NOMO-1 treated with dmso at 0.1 percent for 144 hours (cell line): Measurements from ENCODE around the gene ARHGEF6.

Experiments
- DNase-seq: peaks from one replicate; lab custom pipeline; 2025; ENCODE audit not compliant: unreplicated experiment; lab: John Stamatoyannopoulos, UW

The ARHGEF6 gene

DNA sequence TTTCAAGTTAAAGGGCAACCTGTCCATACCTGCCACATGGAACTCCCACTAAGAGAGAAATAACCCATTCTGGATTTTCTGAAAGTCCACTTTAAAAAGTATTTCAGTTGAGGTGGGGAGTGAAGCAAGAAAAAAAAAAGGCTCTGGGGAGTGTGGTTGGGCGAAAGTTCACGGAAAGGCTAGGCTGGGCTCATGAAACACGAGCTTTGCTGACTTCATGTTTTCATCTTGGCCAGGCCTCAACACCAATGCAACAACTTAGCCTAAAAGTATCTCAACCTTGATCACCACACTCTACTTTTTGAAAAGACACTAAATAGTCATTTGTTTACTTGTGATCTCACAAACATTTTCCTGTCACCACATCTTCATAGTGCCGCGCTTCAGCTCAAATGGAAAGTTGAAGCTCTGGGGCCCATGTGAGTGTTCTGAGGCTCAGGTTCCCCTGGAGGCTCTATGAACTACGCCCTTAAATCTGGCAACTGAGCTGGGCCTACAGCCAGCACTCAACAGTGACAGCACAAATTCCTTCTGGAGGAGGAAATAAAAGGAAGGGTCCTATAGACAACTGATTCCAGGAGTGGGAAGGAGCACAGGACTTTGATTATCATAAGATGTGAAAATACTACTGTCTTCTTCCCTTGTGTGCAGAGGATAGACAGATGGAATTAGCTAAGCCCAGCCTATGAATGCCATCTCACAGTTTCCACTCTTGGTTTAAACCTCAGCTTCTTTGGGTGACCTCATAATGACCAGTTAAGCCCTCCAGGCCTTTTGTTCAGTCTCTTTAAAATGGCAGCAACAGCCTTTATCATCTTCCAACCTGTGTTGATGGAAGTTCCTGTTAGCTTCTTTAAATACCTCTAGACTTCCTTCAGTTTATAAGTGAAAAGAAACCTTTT lies 127.7 kb downstream of the ARHGEF6 start:
- no peak for DNase-seq

DNA sequence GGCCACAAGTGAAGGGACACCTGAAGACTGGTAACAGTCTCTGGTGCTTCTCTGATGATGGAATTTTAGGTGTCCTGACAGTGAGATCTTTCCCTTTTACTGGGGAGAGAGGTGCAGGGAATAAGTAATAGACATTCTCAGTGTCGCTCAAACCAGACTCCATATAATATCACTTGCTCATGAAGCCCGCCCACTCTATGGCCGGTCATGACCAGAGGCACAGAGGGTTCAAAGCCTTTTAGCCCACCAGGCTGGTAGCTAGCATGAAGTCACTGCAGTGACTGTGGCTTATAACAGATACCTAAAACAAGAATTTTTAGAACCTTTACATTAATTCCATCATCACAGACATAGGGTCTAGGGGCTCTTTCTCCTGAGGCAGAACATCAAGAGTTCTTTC lies 129.9 kb downstream of the ARHGEF6 start:
- no peak for DNase-seq

DNA sequence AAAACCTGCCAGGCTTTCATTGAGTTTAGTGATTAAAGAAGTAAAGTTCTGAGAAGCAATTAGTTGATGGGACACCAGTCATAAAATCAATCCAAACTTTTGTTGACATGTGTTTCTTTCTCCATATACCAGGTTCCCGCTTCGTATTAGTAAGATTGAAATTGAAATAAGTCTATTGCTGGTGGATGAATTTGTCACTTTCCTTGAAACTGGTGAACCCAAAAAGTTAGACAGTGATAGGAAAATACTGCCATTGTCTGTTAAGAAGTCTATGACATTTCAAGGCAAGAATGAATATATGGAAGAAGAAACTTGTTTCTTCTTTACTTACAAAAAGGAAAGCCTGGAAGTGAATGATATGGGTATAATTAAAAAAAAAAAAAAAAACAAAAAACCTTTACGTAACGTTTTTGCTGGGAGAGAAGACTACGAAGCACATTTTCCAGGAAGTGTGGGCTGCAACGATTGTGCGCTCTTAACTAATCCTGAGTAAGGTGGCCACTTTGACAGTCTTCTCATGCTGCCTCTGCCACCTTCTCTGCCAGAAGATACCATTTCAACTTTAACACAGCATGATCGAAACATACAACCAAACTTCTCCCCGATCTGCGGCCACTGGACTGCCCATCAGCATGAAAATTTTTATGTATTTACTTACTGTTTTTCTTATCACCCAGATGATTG lies 132.9 kb downstream of the ARHGEF6 start, which contains the start of gene CD40LG:
CD40LG (plus strand) TSS at position 482 of the 684 bp plus-strand sequence; CDS start at position 573, 91 bp downstream.
- no peak for DNase-seq

DNA sequence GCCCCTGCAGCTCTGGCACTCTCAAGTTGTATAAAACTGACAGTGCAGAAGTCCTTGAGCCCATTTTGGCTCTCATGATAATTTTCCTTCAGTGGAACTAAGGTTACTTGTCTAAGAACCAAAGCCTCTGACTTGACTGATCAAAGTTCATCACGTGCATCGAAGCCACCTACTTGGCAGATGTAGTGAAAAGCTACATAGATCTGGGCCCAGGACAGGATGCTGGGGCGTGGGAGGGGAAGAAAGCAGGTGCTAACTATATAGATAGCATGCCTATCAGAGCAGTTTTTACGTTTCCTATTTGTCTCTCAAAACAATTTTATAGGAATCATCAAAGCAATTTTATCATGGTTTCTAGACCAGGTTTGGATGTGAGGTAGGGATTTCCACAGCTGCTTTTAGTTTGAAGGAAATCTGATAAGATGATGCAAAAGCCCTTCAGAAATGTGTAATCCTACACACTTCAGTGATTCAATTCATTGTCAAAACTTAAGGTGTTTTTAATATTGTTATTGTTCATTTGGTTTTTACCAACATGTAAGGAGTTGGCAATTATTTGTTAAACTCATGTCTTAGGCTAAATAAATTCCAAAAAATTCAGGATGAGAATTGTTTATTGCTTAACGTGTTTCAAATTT lies 134.0 kb downstream of the ARHGEF6 start:
- DNase-seq: no peak

DNA sequence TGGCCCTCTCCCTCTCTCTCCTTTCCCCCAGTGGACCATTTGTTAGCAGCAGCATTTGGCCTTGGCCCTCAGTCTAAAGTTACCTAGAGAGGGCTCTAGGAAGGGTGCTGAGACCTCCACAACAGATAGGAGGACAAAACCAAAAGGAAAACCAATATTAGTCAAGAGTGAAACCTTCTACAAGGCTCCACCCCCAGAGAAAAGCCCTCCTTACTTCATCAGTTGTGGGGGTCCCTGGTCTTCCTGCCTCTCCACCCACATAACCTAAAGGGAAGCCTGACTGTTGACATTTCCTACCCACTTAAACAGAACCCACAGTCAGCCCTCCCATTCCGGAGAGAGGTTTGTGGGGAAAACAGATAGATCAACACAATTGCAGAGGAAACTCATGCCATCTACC lies 137.5 kb downstream of the ARHGEF6 start:
- no peak for DNase-seq

DNA sequence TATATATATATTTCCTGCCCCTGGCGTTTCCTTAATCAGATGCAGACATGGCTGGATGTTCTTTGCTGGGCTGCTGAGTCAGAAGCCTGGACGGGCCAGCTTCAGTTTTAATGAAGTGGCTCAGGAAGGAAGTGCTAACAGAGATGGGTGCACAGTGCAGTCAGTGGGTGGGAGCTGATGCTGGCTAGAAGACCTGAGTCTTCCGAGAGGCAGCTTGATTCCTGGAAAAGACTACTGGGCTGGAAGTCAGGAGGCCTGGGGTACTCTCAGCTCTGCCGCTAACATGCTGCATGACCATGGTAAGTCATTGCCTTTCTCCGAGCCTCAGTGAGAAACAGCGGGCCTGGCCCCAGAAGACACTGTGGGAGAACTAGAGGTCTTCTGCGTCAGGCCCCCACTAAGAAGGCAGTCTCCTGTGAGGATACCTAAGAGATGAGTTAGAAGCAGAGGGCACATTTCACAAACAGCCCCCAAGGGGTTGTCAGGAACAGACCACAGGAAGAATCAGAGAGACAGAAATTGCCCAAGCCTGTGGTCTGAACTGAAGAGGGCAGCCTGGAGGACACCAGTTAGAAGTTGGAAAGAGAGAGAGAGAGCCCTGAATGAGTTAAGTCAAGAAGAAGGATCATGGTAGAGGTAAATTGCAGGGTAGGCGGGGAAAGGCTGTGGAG lies 141.1 kb downstream of the ARHGEF6 start:
- no peak for DNase-seq

DNA sequence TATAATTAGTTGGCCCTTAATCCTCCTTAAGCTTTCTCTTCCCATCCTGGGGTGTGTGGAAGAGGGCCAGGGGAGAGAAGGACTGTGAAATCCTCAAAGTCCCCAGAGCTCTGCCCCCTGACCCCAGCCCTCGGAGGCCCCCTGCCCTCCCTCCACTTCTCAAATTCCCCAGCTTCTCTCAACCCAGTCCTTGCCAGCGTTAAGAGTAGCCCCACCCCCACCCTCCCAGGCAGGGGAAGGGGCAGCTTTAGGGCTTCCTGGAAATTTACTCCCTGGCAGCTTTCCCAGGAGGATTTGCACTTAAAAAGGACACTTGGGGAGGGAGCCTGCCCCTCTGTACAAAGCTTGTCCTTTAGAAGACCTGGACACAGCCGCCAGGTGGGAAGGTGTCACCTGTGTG lies 144.6 kb downstream of the ARHGEF6 start:
- DNase-seq: no peak

DNA sequence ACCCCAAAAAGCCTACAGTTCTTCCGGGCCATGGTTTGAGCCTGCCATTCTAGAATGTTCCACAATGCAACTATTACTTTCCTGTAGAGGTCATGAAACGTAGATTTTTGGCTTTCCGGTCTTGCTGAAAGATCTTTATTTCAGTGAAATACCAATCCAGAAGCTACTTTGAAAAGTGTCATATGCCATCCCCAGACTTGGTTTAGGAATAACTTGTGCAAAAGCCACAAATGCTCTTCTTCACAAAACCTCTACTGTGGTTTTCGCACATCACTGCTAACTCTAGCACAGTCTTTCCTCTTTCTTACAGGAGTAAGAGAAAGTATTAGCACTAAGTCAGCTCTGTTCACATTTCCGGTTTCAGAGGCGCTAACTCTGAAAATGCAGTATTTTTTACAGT lies 145.5 kb downstream of the ARHGEF6 start:
- DNase-seq: no peak

DNA sequence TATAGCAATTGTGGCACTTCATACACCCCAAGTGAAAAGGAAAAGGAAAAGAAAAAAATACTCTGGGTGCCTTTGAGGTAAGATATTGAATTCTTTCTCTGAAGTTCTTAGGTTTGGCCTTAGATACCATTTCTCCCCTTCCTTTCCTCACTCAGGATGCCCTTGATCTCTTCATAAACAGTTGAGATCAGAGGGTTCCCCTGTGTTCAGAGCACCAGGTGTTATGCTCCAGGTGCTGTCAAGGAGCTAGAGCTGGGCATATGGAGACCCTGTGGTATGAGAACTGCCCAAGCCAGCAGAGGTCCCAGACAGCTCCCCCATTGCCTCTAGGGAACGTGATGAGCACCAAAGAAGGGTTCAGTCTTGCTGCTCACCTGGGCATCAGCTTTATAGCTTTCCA lies 149.9 kb downstream of the ARHGEF6 start:
- DNase-seq: no peak

DNA sequence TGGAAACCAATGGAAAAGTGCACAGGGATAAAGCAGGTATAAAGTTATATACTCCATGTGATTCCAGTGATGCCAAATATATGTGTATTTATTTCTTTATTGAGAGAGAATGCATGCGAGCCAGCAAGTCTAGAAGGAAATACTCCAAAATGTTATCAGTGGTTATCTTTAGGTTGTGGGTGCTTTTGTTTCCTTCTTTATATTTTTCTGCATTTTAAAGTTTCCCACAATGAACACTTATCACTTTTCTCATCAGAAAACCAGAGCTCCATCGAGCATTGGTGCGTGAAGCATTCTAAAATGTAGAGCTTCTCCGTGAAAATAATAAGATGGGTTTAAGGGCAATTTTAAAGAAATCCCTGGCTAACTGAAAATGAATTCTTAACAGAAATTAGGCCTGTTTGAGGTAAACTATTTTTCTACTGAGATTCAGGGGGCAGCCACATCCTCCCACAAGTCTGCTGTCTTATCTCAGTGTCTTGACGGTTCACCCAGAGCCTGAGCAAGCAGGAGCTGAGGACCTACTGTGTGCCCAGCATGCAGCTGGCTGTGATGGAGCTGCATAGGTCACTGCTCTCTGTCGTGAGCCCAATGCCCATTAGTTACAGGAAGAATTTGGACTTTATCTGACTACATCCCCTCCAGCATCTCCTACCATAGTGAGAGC lies 151.5 kb downstream of the ARHGEF6 start:
- DNase-seq: no peak

DNA sequence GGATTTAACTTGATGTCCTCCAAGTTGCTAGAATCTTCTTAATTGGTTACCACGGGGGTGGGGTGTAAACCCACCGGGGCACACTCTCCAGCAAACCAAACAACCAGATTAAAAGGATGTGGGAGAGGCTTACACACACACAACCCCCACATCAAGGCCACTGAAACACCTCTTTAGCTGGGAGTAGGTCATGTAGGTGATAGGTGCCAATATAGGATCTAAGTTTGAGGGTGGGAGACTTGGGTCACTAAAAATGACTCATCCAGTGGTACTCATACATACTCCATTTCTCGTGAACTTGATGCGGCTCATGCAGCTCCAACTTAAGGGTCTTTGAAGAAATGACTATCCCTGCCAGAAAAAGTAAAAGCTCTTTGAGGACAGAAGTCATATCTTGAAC lies 153.3 kb downstream of the ARHGEF6 start:
- no peak for DNase-seq

DNA sequence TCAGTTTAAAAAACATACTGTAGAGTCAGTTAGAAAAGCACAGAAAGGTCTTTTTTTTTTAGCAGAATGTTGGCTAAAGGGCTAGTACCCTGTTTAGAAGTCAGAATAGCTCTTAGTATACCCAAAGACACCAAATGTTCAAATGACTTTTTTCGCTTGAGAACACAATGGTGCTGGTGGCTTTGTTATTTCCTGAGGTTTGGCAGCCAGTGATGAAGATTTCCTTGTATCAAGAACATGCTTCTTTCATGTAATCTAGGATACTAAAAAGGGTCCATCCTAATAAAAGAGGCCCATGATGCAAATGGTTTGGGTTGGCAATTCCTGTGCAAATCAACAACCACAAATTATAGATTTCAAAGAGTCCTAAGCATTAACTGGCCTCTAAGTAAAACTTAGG lies 153.8 kb downstream of the ARHGEF6 start:
- no peak for DNase-seq

DNA sequence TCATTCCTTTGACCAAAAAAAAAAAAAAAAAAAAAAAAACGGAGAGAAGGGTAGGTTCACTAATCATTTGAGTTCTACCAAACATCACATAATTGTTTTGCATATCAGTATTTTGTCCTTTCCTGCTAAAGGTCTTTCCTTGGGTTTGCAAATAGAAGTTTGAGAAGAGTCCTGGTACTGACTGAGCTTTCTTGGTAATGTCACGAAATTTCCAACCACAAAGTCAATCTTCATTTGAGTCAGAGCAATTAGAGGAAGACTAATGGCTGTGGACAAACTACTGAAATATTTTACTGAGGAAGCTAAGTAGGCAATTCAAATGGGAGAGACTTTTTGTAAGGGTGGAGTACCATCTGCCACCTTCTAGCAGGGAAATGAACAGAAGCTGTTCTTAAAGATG lies 154.5 kb downstream of the ARHGEF6 start:
- peak; percentile 24 for DNase-seq

DNA sequence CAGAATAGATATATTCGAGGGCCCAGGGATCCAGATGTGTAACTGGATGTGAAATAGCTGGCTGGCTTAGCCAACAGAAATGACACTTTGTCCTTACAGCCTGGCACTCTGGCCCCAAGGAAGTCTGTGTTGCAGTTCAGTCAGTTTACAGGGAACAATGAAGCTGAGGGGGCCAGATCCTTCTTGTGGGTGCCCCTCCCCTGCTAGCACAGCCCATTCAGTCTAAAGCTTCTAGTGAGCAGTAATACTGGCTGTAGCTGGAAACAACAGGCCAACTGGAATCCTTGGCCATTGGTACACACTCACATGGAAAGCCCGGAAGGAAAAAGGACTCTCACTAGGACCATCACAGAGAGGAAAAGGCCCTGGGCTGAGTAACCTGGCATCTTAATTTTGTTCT lies 155.5 kb downstream of the ARHGEF6 start:
- no peak for DNase-seq

DNA sequence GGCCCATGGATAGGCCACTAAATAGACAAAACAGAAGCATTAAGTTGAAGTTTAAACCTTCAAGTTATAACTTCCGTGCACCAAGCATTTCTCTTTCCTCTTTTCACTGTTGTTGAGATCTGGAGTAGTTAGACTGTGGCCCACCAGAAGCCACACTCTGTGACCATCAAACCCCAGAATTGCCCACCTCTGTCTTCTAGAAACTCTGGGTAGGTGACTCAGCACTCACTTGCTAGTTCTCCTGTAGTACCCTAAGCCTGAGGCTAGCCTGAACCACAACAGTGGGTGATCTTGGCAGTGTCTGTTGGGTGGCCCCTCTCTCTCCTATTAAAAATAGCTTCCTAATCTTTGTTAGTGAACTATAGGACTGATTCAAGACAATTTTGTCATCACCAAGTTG lies 157.3 kb downstream of the ARHGEF6 start:
- DNase-seq: no peak

DNA sequence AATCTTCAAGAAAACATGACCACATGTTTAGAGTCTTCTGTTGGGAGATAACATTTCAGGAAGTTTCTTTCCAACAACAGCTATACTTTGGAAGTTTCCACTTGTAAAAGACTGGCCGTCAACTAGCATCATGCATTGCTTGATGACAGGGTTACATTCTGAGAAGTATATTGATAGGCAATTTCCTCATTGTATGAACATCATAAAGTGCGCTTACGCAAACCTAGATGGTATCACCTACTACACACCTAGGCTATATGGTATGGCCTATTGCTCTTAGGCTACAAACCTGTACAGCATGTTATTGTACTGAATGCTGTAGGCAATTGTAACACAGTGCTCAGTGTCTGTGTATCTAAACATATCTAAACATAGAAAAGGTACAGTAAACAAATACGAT lies 158.2 kb downstream of the ARHGEF6 start:
- no peak for DNase-seq

DNA sequence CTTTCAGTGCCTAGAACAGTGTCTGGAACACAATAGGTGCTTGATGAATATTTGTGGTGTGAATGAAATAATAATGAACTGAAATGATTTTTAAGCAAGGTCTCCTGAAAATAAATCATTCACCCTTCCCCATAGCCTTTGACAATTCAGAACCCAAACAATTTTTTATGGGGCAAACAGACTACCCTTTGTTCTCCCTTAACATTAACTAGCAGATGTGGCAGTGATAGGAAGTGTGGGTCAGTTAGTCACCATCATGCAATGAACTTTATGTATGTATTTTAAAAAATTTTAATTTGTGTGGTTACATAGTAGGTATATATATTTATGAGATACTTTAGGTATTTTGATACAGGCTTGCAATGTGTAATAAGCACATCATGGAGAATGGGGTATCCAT lies 160.0 kb downstream of the ARHGEF6 start:
- DNase-seq: no peak

DNA sequence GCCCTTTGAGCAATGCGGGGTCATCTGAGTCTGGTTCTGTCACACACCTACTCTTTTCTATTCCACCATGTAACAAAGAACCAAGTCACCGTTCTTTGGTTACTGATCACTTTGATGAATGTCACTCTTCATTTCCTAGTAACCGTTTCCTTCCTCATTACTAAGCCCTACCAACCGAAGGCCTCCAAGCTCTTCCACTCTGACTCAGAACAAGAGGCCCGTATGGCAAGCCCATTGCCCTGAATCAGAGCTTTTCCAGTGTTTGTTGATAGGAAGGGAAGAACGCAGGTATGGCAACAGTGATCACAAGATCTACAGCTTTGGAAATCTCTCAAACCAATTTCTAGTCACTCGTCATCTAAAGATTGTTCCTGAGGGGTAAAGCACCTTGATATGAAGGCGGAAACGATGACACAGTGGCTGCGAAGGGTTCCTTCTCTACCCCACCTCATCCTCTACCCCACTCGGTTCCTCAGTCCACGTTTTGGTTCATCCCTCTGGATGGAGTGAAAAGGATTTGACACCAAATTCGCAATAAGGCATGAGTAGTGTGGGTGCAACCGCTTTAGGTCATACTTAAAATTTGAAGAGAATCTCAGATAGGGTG lies 160.7 kb downstream of the ARHGEF6 start:
- peak; percentile 31 for DNase-seq

DNA sequence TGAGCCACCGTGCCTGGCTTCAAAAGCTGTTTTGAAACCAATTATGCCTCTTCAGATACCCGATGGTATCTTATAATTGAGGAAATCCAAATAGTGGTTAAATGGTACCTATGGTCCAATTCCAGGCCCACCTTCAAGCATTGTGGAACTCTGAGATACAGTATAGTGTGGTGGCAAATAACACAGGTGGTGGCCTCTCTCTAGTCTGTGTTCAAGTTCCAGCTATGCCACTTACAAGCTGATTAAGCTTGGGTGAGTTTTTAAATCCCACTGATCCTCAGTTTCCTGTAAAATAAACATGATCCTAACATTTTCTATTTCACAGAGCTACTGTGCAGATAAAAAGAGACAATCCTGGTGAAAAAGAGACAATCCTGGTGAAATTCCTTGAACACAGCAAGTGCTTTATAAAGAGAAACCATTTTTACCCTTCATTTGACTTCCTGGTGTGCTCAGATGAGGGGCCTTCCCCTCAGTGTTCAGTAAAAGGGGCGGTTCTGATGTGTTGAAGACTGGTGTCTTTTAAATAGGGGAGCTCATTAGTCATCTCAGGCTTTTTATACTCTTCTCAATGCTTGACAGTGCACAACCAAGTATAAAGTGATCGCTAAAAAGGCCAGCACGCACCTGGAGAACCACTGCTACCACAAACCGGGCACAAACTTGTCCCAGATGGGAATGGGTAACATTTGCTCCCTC lies 163.6 kb downstream of the ARHGEF6 start:
- no peak for DNase-seq
